Gastroesophageal sphincter (tissue), 4 donors: Measurements from ENCODE around the gene SLC66A2. TPM values are rescaled to one million over a fixed set of nuclear protein-coding genes. Genes with fewer than 3 reads are reported as not detected.

Source experiments
- ATAC-seq: fragments of 150-250 bp; one replicate; pipeline ENCODE4 v1.9.1; 2016; ENCODE audit warnings: mild to moderate bottlenecking, moderate library complexity
- H3K27ac ChIP-seq, 4 donors: fragments of 200-600 bp; sonication (generic) in 3 of 4; 1 replicate in 3 of 4; 2 replicates in 1 of 4; pipeline ENCODE4 v1.5.1; 2016 to 2019
- H3K27me3 ChIP-seq: fragments of 200-600 bp; sonication (generic); one replicate; pipeline ENCODE4 v1.5.1; 2019
- H3K36me3 ChIP-seq, 2 donors: fragments of 200-600 bp; sonication (generic); one replicate each; pipeline ENCODE4 v1.5.1; 2019; ENCODE audit warnings: control low read depth in 1 of 2
- H3K4me1 ChIP-seq, 3 donors: fragments of 200-600 bp; sonication (generic); 1 replicate in 2 of 3; 2 replicates in 1 of 3; pipeline ENCODE4 v1.5.1; 2016 to 2019; ENCODE audit warnings: control low read depth in 2 of 3
- H3K4me3 ChIP-seq, 2 donors: fragments of 200-600 bp; sonication (generic); one replicate each; pipeline ENCODE4 v1.5.1; 2019; ENCODE audit warnings: mild to moderate bottlenecking in 1 of 2, moderate library complexity in 1 of 2
- H3K9me3 ChIP-seq, 3 donors: fragments of 200-600 bp; sonication (generic); one replicate each; pipeline ENCODE4 v1.5.1; 2017 to 2019; ENCODE audit warnings: control low read depth in 2 of 3
- EP300 ChIP-seq: sonication (generic); formaldehyde crosslinking; IDR thresholded peaks from one replicate; pipeline ENCODE4 v1.6.1; 2017; ENCODE audit warnings: antibody characterized with exemption, mild to moderate bottlenecking
- POLR2A ChIP-seq, 2 donors: fragments of 450-650 bp; IDR thresholded peaks; one replicate each; pipeline ENCODE4 v1.6.1; 2017; ENCODE audit warnings: antibody characterized with exemption in 2 of 2, mild to moderate bottlenecking in 2 of 2, moderate library complexity in 1 of 2
- POLR2AphosphoS5 ChIP-seq: sonication (generic); formaldehyde crosslinking; IDR thresholded peaks from one replicate; pipeline ENCODE4 v1.6.1; 2017; ENCODE audit warnings: antibody characterized with exemption
- WGBS, 2 donors: methylation state at CpG; one replicate each; pipeline ENCODE4 v1.1.5; 2018; ENCODE audit warnings: low coverage in 1 of 2; 5-methylcytosine and 5-hydroxymethylcytosine counted together
- total RNA-seq, 4 donors: library from RNA; depleted of rRNA; stranded (reverse); fragments of >200 nt; gene quantifications; one replicate each; pipeline ENCODE4 v1.1.0, GENCODE V29; 2016
- TF ChIP-seq, protein P1 (sequence below), 4 experiments: fragments of 200-600 bp in 2 of 4; fragments of 450-650 bp in 2 of 4; sonication (generic) in 1 of 4; IDR thresholded peaks; one replicate each; pipeline ENCODE4 v1.5.1; 2017 to 2019; ENCODE audit warnings: antibody characterized with exemption in 4 of 4, mild to moderate bottlenecking in 2 of 4, moderate library complexity in 2 of 4

Gene SLC66A2
- total RNA-seq, 4 donors from 2014 or later = 32.2 to 42.6 (median 35.6) TPM

DNA sequence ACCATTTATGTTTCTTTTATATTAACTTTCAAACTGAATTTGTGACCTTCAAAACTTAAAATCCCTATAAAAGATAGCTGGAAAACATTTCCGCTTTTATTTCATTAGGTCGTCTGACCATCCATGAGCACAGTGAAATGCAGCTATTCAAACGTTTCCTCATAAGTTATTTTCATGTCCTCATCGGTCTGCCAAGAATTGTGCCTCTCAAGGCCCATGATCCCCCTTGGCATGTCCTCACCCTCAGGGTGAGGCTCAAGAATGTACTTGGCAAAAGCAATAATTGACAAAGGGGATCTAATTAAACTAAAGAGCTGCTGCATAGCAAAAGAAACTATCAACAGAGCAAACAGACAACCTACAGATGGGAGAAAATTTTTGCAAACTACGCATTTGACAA lies 12.4 kb downstream of the SLC66A2 start:
- ATAC-seq = no peak
- H3K9me3 ChIP-seq = peaks cover 0 to 10% (median 0%) of the 10 kb centered on the region in 3 donors
- H3K36me3 ChIP-seq = peaks cover 0 to 81% of the 10 kb centered on the region in 2 donors
- H3K27ac ChIP-seq = peak overlapping the region in 1 of 4 donors; percentile 7
- no peak overlapping the region for H3K4me3 ChIP-seq
- peaks cover 0 to 12% (median 2%) of the 10 kb centered on the region in 3 donors for H3K4me1 ChIP-seq
- no peak for TF ChIP-seq POLR2A (IDR thresholded peaks at IDR 0.05)
- no peak for TF ChIP-seq EP300
- TF ChIP-seq, protein P1, sequence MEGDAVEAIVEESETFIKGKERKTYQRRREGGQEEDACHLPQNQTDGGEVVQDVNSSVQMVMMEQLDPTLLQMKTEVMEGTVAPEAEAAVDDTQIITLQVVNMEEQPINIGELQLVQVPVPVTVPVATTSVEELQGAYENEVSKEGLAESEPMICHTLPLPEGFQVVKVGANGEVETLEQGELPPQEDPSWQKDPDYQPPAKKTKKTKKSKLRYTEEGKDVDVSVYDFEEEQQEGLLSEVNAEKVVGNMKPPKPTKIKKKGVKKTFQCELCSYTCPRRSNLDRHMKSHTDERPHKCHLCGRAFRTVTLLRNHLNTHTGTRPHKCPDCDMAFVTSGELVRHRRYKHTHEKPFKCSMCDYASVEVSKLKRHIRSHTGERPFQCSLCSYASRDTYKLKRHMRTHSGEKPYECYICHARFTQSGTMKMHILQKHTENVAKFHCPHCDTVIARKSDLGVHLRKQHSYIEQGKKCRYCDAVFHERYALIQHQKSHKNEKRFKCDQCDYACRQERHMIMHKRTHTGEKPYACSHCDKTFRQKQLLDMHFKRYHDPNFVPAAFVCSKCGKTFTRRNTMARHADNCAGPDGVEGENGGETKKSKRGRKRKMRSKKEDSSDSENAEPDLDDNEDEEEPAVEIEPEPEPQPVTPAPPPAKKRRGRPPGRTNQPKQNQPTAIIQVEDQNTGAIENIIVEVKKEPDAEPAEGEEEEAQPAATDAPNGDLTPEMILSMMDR (IDR thresholded peaks at IDR 0.05) = no peak
- no peak for TF ChIP-seq POLR2AphosphoS5
- H3K27me3 ChIP-seq = no peaks in the 10 kb centered on the region
- 20 to 64% methylated on average over 1 to 5 of the region's 5 CpGs for WGBS, 2 donors

DNA sequence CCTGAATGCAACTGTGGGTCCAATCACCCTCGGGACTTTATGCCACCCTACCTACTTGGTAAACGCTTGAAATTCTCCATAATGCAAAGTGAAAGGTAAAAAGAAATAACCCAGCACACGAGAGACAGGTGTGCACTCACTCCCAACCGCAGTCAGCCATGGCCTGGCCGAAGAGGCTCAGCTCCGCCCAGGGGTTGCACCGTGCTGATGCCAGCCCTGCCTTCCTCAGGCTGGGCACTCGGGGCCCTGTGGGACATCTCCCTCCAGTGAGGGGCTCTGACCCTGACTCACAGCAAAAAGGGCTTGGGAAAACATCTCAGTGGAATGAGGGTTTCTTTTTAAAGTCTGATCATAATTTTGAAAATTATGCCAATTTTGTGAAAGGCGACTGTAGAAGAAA lies 13.3 kb downstream of the SLC66A2 start:
- Histone ChIP-seq H3K36me3 (peaks cover 0 to 83% of the 10 kb centered on the region in 2 donors), H3K27me3 (no peaks in the 10 kb centered on the region), H3K4me1 (peaks cover 0 to 6% (median 0%) of the 10 kb centered on the region in 3 donors), H3K27ac (no peak overlapping the region), H3K4me3 (no peak overlapping the region), H3K9me3 (peaks cover 0 to 19% (median 0%) of the 10 kb centered on the region in 3 donors)
- ATAC-seq = no peak
- TF ChIP-seq EP300 (no peak), POLR2A (IDR thresholded peaks at IDR 0.05) (no peak), POLR2AphosphoS5 (no peak)
- TF ChIP-seq, protein P1 (IDR thresholded peaks at IDR 0.05) = no peak
- WGBS, 2 donors = 93% methylated on average over 6 of the region's 9 CpGs; no CpG with 5 or more reads in 1 of the 2 donors

DNA sequence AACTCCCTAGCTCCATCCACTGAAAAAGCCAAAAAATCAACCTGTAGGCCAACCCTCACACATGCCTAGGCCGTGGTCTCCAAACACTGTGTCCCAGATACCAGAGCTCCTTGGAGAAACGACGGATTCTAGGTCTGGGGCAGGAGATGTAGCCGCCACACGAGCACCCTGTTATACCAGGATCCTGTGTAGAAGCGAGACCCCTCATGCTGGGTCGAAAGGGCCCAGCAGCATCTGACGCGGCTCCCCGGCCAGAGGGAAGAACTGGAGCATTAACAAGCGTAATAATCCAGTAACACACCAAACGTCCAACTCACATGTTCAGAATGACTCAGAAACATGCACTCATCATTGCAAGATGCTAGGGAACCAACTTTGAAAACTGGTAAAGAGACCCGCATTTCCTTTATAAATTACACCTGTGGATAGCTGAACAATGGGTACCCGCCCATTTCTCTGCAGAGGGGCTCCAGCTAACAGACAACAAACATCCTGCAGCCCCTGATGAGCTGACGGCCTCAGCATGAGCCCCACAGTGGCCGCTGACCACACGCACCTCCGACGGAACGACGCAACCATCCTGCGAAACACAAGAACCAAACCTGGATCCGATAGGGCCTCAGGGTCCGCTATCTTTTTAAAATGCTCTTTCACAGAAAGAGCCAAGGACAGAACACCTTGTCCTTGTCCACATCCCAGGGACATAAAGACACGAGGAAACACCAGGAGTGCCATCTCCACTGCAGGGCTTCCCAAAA lies 14.2 kb downstream of the SLC66A2 start:
- Histone ChIP-seq H3K27me3 (no peaks in the 10 kb centered on the region), H3K27ac (no peak overlapping the region), H3K4me1 (peaks cover 0 to 6% (median 0%) of the 10 kb centered on the region in 3 donors), H3K4me3 (no peak overlapping the region), H3K9me3 (peaks cover 0 to 28% (median 0%) of the 10 kb centered on the region in 3 donors), H3K36me3 (peaks cover 0 to 77% of the 10 kb centered on the region in 2 donors)
- ATAC-seq = no peak
- 89 to 93% methylated on average over 13 to 21 of the region's 25 CpGs for WGBS, 2 donors
- TF ChIP-seq POLR2AphosphoS5 (no peak), EP300 (no peak), POLR2A (IDR thresholded peaks at IDR 0.05) (no peak)
- TF ChIP-seq, protein P1 (IDR thresholded peaks at IDR 0.05) = no peak

DNA sequence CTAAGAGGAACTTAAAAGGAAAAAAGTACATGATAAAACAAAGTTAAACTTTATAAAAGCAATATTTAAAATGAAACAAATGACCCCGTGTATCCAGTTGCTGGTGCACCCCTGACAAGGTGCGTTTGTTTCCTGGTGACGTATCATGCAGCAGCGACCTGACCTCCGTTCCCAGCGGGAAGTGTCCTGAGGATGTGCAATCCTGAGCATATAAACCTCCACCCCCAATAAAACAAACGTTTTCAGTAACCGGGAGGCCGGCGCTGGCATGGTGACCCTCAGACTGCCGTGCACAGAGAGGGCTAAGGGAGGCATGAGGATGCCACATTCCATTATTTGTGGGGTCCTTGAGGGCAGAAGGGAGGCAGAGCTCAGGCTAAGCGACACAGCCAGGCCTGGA lies 14.8 kb downstream of the SLC66A2 start:
- TF ChIP-seq POLR2A (IDR thresholded peaks at IDR 0.05) (no peak), EP300 (no peak)
- Histone ChIP-seq H3K27ac (no peak overlapping the region), H3K4me1 (peaks cover 0 to 6% (median 0%) of the 10 kb centered on the region in 3 donors), H3K27me3 (no peaks in the 10 kb centered on the region), H3K36me3 (peaks cover 0 to 71% of the 10 kb centered on the region in 2 donors), H3K9me3 (peaks cover 0 to 34% (median 0%) of the 10 kb centered on the region in 3 donors), H3K4me3 (no peak overlapping the region)
- no peak for ATAC-seq
- WGBS, 2 donors = 91% methylated on average over 6 to 11 of the region's 12 CpGs

DNA sequence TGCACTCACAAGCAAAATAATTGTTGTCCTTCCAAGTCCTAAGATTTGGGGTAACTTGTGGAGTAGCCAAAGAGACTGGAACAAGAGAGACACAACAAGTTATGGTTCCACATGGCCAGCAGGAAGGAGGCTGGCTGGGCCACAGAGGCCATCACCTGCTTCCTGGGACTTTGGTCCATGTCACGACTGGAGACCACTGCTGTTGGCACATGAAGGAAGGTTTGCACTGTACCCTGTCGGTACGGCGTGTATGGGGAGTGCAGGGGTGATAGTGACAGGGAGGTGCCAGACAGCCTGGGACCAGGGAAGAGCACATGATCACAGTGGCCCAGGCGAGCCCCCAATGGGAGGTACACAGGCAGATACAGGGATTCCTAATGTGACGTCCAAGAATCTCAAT lies 15.5 kb downstream of the SLC66A2 start:
- Histone ChIP-seq H3K4me1 (peaks cover 0 to 6% (median 0%) of the 10 kb centered on the region in 3 donors), H3K36me3 (peaks cover 0 to 64% of the 10 kb centered on the region in 2 donors), H3K9me3 (peaks cover 0 to 42% (median 0%) of the 10 kb centered on the region in 3 donors), H3K27ac (no peak overlapping the region), H3K4me3 (no peak overlapping the region), H3K27me3 (no peaks in the 10 kb centered on the region)
- 97 to 100% methylated on average over 1 to 5 of the region's 6 CpGs for WGBS, 2 donors
- ATAC-seq = no peak
- no peak for TF ChIP-seq POLR2A (IDR thresholded peaks at IDR 0.05)
- no peak for TF ChIP-seq POLR2AphosphoS5
- TF ChIP-seq, protein P1 (IDR thresholded peaks at IDR 0.05) = no peak
- TF ChIP-seq EP300 = no peak
